ENCODE data around the gene PRKN. TPM values are rescaled to one million over a fixed set of nuclear protein-coding genes. Genes with fewer than 3 reads are reported as not detected.

Gene PRKN
- total RNA-seq, 1 experiment from 2014 or later, result not detected

DNA sequence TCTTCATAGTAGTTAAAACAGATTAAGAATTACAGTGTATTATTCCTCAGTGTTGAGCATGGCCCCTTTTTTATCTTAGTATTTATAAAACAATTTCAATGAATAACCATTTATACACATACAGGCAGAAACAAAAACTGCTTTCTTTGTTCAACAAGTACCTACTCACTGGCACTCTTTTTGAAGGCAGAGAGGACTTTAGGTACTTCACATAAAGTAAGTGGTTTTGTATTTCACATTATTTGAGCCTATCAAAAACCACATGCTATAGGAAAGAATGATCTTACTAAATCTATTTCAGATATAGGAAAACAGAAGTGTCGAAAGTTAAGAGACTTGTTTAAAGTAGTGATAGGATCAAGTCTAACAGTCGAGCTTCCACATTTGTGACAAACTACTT lies 73.8 kb downstream of the PRKN start:
- DNase-seq, result no peak
- Histone ChIP-seq H3K79me2 (ENCODE audit: low read depth) (no peaks in the 10 kb centered on the region), H3F3A (ENCODE audit: insufficient read depth, low read depth) (no peaks in the 10 kb centered on the region), H3K9me2 (ENCODE audit: insufficient read depth) (no peaks in the 10 kb centered on the region), H3K4me3 (no peak overlapping the region), H3K27me3 (ENCODE audit: insufficient read depth, low read depth) (peaks cover 9% of the 10 kb centered on the region; the same call in 1 of the 2 replicates), H3K4me1 (replicated peaks; ENCODE audit: insufficient read depth) (no peaks in the 10 kb centered on the region), H3K27ac (no peak overlapping the region), H2AFZ (no peak overlapping the region), H4K20me1 (ENCODE audit: insufficient read depth) (no peaks in the 10 kb centered on the region), H3K36me3 (ENCODE audit: low read depth) (no peaks in the 10 kb centered on the region), H3K4me2 (no peak overlapping the region), H3K9me3 (ENCODE audit: insufficient read depth, low read depth) (no peaks in the 10 kb centered on the region)
- intact Hi-C loops (cut with micrococcal nuclease; ENCODE audit: unreplicated experiment), result no loop called here
- POLR2A ChIA-PET (ENCODE audit: unreplicated experiment), result no interaction called here
- CTCF ChIA-PET, result no interaction called here
- no TSS peak for BruUV-seq (replicated peaks)
- TF ChIP-seq, protein P1, sequence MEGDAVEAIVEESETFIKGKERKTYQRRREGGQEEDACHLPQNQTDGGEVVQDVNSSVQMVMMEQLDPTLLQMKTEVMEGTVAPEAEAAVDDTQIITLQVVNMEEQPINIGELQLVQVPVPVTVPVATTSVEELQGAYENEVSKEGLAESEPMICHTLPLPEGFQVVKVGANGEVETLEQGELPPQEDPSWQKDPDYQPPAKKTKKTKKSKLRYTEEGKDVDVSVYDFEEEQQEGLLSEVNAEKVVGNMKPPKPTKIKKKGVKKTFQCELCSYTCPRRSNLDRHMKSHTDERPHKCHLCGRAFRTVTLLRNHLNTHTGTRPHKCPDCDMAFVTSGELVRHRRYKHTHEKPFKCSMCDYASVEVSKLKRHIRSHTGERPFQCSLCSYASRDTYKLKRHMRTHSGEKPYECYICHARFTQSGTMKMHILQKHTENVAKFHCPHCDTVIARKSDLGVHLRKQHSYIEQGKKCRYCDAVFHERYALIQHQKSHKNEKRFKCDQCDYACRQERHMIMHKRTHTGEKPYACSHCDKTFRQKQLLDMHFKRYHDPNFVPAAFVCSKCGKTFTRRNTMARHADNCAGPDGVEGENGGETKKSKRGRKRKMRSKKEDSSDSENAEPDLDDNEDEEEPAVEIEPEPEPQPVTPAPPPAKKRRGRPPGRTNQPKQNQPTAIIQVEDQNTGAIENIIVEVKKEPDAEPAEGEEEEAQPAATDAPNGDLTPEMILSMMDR (conservative IDR thresholded peaks at IDR 0.05), result no peak
- no peak for TF ChIP-seq EZH2 (IDR thresholded peaks at IDR 0.05; ENCODE audit: low read depth)

DNA sequence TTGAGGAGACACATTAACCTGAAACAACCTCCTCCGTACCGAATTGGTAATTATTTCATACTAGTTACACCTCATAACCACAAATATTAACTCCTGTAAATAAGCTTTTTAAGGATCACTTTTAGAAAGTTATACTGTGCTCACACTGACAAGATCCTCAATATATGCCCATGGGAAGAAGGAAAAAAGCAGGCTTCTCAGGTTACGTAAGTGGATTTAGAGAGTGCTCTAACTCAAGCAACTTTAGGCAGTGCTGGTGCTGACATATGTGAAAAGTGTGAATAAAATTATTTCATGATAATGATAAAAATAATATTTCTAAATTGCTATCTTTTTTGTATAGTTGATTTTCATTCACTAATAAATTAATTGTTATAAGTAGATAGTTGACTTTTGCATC lies 76.1 kb downstream of the PRKN start:
- Histone ChIP-seq H3K27ac (no peak overlapping the region), H3K4me3 (no peak overlapping the region), H3F3A (ENCODE audit: insufficient read depth, low read depth) (no peaks in the 10 kb centered on the region), H3K36me3 (ENCODE audit: low read depth) (no peaks in the 10 kb centered on the region), H3K27me3 (ENCODE audit: insufficient read depth, low read depth) (peaks cover 9% of the 10 kb centered on the region; the same call in 1 of the 2 replicates), H3K4me1 (replicated peaks; ENCODE audit: insufficient read depth) (no peaks in the 10 kb centered on the region), H3K4me2 (no peak overlapping the region), H2AFZ (no peak overlapping the region), H3K9me3 (ENCODE audit: insufficient read depth, low read depth) (no peaks in the 10 kb centered on the region), H3K9me2 (ENCODE audit: insufficient read depth) (no peaks in the 10 kb centered on the region), H4K20me1 (ENCODE audit: insufficient read depth) (no peaks in the 10 kb centered on the region), H3K79me2 (ENCODE audit: low read depth) (no peaks in the 10 kb centered on the region)
- CTCF ChIA-PET, result no interaction called here
- intact Hi-C loops (cut with micrococcal nuclease; ENCODE audit: unreplicated experiment), result no loop called here
- no TSS peak for BruUV-seq (replicated peaks)
- POLR2A ChIA-PET (ENCODE audit: unreplicated experiment), result no interaction called here
- no peak for DNase-seq
- TF ChIP-seq, protein P1 (conservative IDR thresholded peaks at IDR 0.05), result no peak
- no peak for TF ChIP-seq EZH2 (IDR thresholded peaks at IDR 0.05; ENCODE audit: low read depth)

DNA sequence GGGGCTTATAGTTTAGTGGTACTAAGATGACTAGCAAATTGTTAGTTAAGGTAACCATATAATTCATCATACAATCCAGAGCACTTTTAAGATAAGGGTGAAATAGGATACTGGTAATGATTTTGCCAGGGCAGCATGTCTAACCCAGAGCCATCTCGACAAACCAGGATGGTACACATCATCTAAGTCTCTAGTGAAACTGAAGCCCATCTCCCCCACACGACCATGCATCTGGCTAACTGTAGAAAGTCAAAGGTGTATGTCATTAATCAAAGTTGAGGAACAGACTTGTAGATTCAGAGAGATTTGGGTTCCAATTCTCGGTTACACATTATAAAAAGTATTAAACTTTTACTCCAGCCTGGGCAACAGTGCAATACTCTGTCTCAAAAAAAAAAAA lies 78.3 kb downstream of the PRKN start:
- H3K27ac ChIP-seq, result no peak overlapping the region
- H3K9me2 ChIP-seq (ENCODE audit: insufficient read depth), result no peaks in the 10 kb centered on the region
- H4K20me1 ChIP-seq (ENCODE audit: insufficient read depth), result no peaks in the 10 kb centered on the region
- DNase-seq, result no peak
- POLR2A ChIA-PET (ENCODE audit: unreplicated experiment), result no interaction called here
- H3K4me1 ChIP-seq (replicated peaks; ENCODE audit: insufficient read depth), result no peaks in the 10 kb centered on the region
- H3K79me2 ChIP-seq (ENCODE audit: low read depth), result no peaks in the 10 kb centered on the region
- CTCF ChIA-PET, result no interaction called here
- H3K9me3 ChIP-seq (ENCODE audit: insufficient read depth, low read depth), result no peaks in the 10 kb centered on the region
- H2AFZ ChIP-seq, result no peak overlapping the region
- TF ChIP-seq, protein P1 (conservative IDR thresholded peaks at IDR 0.05), result no peak
- TF ChIP-seq EZH2 (IDR thresholded peaks at IDR 0.05; ENCODE audit: low read depth), result no peak
- H3K4me3 ChIP-seq, result no peak overlapping the region
- no peak overlapping the region for H3K4me2 ChIP-seq
- H3F3A ChIP-seq (ENCODE audit: insufficient read depth, low read depth), result no peaks in the 10 kb centered on the region
- intact Hi-C loops (cut with micrococcal nuclease; ENCODE audit: unreplicated experiment), result no loop called here
- no TSS peak for BruUV-seq (replicated peaks)
- peaks cover 9% of the 10 kb centered on the region; the same call in 1 of the 2 replicates for H3K27me3 ChIP-seq (ENCODE audit: insufficient read depth, low read depth)
- H3K36me3 ChIP-seq (ENCODE audit: low read depth), result no peaks in the 10 kb centered on the region
